A549 (cell line): ENCODE measurements around the gene SLC6A14. TPM values are rescaled to one million over a fixed set of nuclear protein-coding genes. Genes with fewer than 3 reads are reported as not detected.

Source experiments
- ATAC-seq, 2 experiments: fragments of 200-7000 bp in 1 of 2; fragments of >200 bp in 1 of 2; cut with Nextera tagmentation in 1 of 2; cut with Tn5 transposase in 1 of 2; 3 replicates each; pipeline versions ENCODE4 v1.8.0 to v1.9.1; 2018 to 2020; ENCODE audit warnings: mild to moderate bottlenecking in 1 of 2, moderate library complexity in 1 of 2
- CTCF ChIA-PET: fragments of 300-600 bp; sonication (Branson Sonifier 250); formaldehyde crosslinking; extraction: SDS; loops from one replicate; lab custom pipeline; 2021; ENCODE audit warnings: antibody characterized with exemption, inconsistent platforms; lab: Yijun Ruan, JAX
- POLR2A ChIA-PET: fragments of 350-600 bp; formaldehyde crosslinking; extraction: SDS; loops from one replicate; lab custom pipeline; 2021; ENCODE audit warnings: antibody characterized with exemption, inconsistent platforms; lab: Yijun Ruan, JAX
- DNase-seq, 2 experiments: peaks; one replicate each; pipeline versions ENCODE4 v3.0.0 to v3.0.0-alpha.2; 2011 to 2016; ENCODE audit warnings: low read depth in 1 of 2, low spot score in 1 of 2
- FAIRE-seq: peaks from 2 replicates; lab custom pipeline; 2011; peaks lifted over from hg19 to GRCh38; lab: Jason Lieb, UNC
- H3K27ac ChIP-seq, 2 experiments: fragments of >200 bp; sonication (Bioruptor Twin); formaldehyde crosslinking; 3 replicates each; pipeline ENCODE4 v1.5.1; 2016 to 2017
- H3K4me1 ChIP-seq: fragments of >200 bp; sonication (Bioruptor Twin); formaldehyde crosslinking; 3 replicates; pipeline ENCODE4 v1.6.1; 2016
- H3K4me2 ChIP-seq: fragments of >200 bp; sonication (Bioruptor Twin); formaldehyde crosslinking; 3 replicates; pipeline ENCODE4 v1.6.1; 2016
- H3K4me3 ChIP-seq: fragments of >200 bp; sonication (Bioruptor Twin); formaldehyde crosslinking; 3 replicates; pipeline ENCODE4 v1.5.1; 2016
- H3K9me3 ChIP-seq: fragments of >200 bp; sonication (Bioruptor Twin); formaldehyde crosslinking; 3 replicates; pipeline ENCODE4 v1.6.1; 2016
- ATOH8 ChIP-seq: fragments of 250-450 bp; sonication (Bioruptor Pico); IDR thresholded peaks from 2 replicates; pipeline ENCODE4 v1.5.0; 2020; ENCODE audit warnings: low read depth, mild to moderate bottlenecking, moderate library complexity
- BCL3 ChIP-seq: fragments of >200 bp; sonication (Bioruptor Twin); formaldehyde crosslinking; IDR thresholded peaks from 3 replicates; pipeline ENCODE4 v1.6.1; 2016
- BHLHE40 ChIP-seq: IDR thresholded peaks from 2 replicates; pipeline ENCODE4 v1.6.1; 2012; ENCODE audit warnings: low read depth, low read length, inconsistent platforms
- CBX2 ChIP-seq: fragments of 200-600 bp; sonication (generic); IDR thresholded peaks from 2 replicates; pipeline ENCODE4 v1.6.1; 2016; ENCODE audit warnings: low read depth, mild to moderate bottlenecking, borderline replicate concordance
- CBX8 ChIP-seq: fragments of 200-600 bp; sonication (generic); IDR thresholded peaks from 2 replicates; pipeline ENCODE4 v1.6.1; 2016
- EHF ChIP-seq: fragments of 250-450 bp; sonication (Bioruptor Pico); IDR thresholded peaks from 2 replicates; pipeline ENCODE4 v1.5.0; 2020; ENCODE audit warnings: mild to moderate bottlenecking
- EHMT2 ChIP-seq: fragments of 200-600 bp; sonication (generic); IDR thresholded peaks from 2 replicates; pipeline ENCODE4 v1.6.1; 2016; ENCODE audit warnings: antibody characterized with exemption, low read depth, mild to moderate bottlenecking, moderate library complexity
- ELK1 ChIP-seq: fragments of 150-350 bp; IDR thresholded peaks from 2 replicates; pipeline ENCODE4 v1.6.1; 2014; ENCODE audit warnings: low read depth, mild to moderate bottlenecking, low read length
- EP300 ChIP-seq, 2 experiments: fragments of >200 bp; sonication (Bioruptor Twin); formaldehyde crosslinking; IDR thresholded peaks; 2 replicates in 1 of 2; 3 replicates in 1 of 2; pipeline ENCODE4 v1.6.1; 2016 to 2017
- ESRRA ChIP-seq: fragments of 150-350 bp; IDR thresholded peaks from 2 replicates; pipeline ENCODE4 v1.6.1; 2014; ENCODE audit warnings: mild to moderate bottlenecking, low read length, borderline replicate concordance
- HDAC2 ChIP-seq: fragments of 200-600 bp; sonication (generic); IDR thresholded peaks from 2 replicates; pipeline ENCODE4 v1.6.1; 2016
- JUN ChIP-seq, 2 experiments: fragments of >200 bp; sonication (Bioruptor Twin); formaldehyde crosslinking; IDR thresholded peaks; 2 replicates in 1 of 2; 3 replicates in 1 of 2; pipeline ENCODE4 v1.6.1; 2016 to 2017
- KDM5A ChIP-seq: fragments of 200-600 bp; sonication (generic); IDR thresholded peaks from 2 replicates; pipeline ENCODE4 v1.6.1; 2016; ENCODE audit warnings: antibody characterized with exemption, mild to moderate bottlenecking
- MAFK ChIP-seq: fragments of 450-650 bp; IDR thresholded peaks from 2 replicates; pipeline ENCODE4 v1.6.1; 2014; ENCODE audit not compliant: partially characterized antibody
- NR3C1 ChIP-seq: fragments of >200 bp; sonication (Bioruptor Twin); formaldehyde crosslinking; IDR thresholded peaks from 3 replicates; pipeline ENCODE4 v1.6.1; 2017
- PHF8 ChIP-seq: fragments of 200-600 bp; sonication (generic); IDR thresholded peaks from 2 replicates; pipeline ENCODE4 v1.6.1; 2016; ENCODE audit warnings: low read depth, mild to moderate bottlenecking, antibody characterized with exemption, moderate library complexity, borderline replicate concordance
- POLR2A ChIP-seq: IDR thresholded peaks from 2 replicates; pipeline ENCODE4 v1.6.1; 2012; ENCODE audit warnings: mild to moderate bottlenecking, low read length
- POLR2AphosphoS2 ChIP-seq: conservative IDR thresholded peaks from 2 replicates; pipeline ENCODE4 v1.6.1; 2012; ENCODE audit warnings: low read length, improper control_type of control experiment, inconsistent platforms
- RARB ChIP-seq: fragments of 250-450 bp; sonication (Bioruptor Pico); IDR thresholded peaks from 2 replicates; pipeline ENCODE4 v1.8.0; 2021; ENCODE audit warnings: mild to moderate bottlenecking, moderate library complexity
- TP53 ChIP-seq: fragments of 250-450 bp; sonication (Bioruptor Pico); IDR thresholded peaks from 2 replicates; pipeline ENCODE4 v1.5.0; 2021; ENCODE audit warnings: mild to moderate bottlenecking, moderate library complexity
- ZNF302 ChIP-seq: fragments of 250-450 bp; sonication (Bioruptor Pico); IDR thresholded peaks from 2 replicates; pipeline ENCODE4 v1.9.0; 2021; ENCODE audit warnings: inconsistent platforms, mild to moderate bottlenecking, moderate library complexity
- ZSCAN20 ChIP-seq: fragments of 250-450 bp; sonication (Bioruptor Pico); IDR thresholded peaks from 2 replicates; pipeline ENCODE4 v1.8.0; 2022; ENCODE audit warnings: mild to moderate bottlenecking, moderate library complexity
- WGBS: methylation state at CpG from one replicate; pipeline ENCODE4 v1.1.6; 2017; ENCODE audit errors: missing lambda C conversion rate; 5-methylcytosine and 5-hydroxymethylcytosine counted together
- polyA plus RNA-seq, 4 experiments: library from polyadenylated mRNA; depleted of rRNA in 3 of 4; stranded (reverse); fragments of >200 nt; fragmentation: RNase III in 1 of 4; extraction: RNeasy Plus Mini Kit Qiagen cat#74134 plus additional on column Dnase treatment in 1 of 4; gene quantifications; 2 replicates in 3 of 4; 3 replicates in 1 of 4; pipeline ENCODE4 v1.2.3, GENCODE V29; 2011 to 2017

Gene SLC6A14
- polyA plus RNA-seq, 2 of the 4 experiments (the other 2 are of a cell fraction): 0.26 TPM; not detected in 1

GRCh38 chrX:116395752-116396151 is 40.7 kb upstream of the SLC6A14 start:
- DNase-seq: no peak
- no peaks in the 10 kb centered on the region for H3K9me3 ChIP-seq
- no peak for FAIRE-seq
- no peak for ATAC-seq
- WGBS: 61% methylated on average over 2 of the region's 7 CpGs
- no peak overlapping the region for H3K4me3 ChIP-seq
- ChIA-PET POLR2A (no interaction called here), CTCF (no interaction called here)
- no peak overlapping the region for H3K4me2 ChIP-seq
- H3K4me1 ChIP-seq: no peaks in the 10 kb centered on the region
- TF ChIP-seq ZNF302 (no peak), BHLHE40 (no peak), POLR2A (no peak), EP300 (IDR thresholded peaks at IDR 0.05) (no peak), JUN (IDR thresholded peaks at IDR 0.05) (no peak), POLR2AphosphoS2 (no peak)
- H3K27ac ChIP-seq: no peak overlapping the region

GRCh38 chrX:116399681-116400080 is 36.7 kb upstream of the SLC6A14 start:
- ATAC-seq: no peak
- Histone ChIP-seq H3K9me3 (no peaks in the 10 kb centered on the region), H3K4me1 (no peaks in the 10 kb centered on the region), H3K4me3 (no peak overlapping the region), H3K27ac (no peak overlapping the region), H3K4me2 (no peak overlapping the region)
- no peak for DNase-seq
- FAIRE-seq: no peak
- POLR2A ChIA-PET: no interaction called here
- CTCF ChIA-PET: interaction anchor here (0.7 kb wide), 1 partner anchor 12 kb away, joined by 3 read pairs; no protein-coding TSS in a partner anchor
- no peak for TF ChIP-seq ZSCAN20 (CRISPR knock-in tag)
- TF ChIP-seq MAFK: peak; percentile 13
- no peak for TF ChIP-seq PHF8

- no peak for ATAC-seq
- Histone ChIP-seq H3K27ac (no peak overlapping the region), H3K4me2 (no peak overlapping the region), H3K9me3 (0 out of 3 replicates have a peak, but pooled peaks cover 3% of the 10 kb centered on the region), H3K4me1 (no peaks in the 10 kb centered on the region), H3K4me3 (no peak overlapping the region)
- no peak for TF ChIP-seq KDM5A
- TF ChIP-seq BHLHE40: no peak
- no peak for TF ChIP-seq EHF (CRISPR knock-in tag)
- TF ChIP-seq CBX8: no peak
- no peak for TF ChIP-seq ELK1
- TF ChIP-seq ATOH8 (CRISPR knock-in tag): no peak
- no peak for TF ChIP-seq MAFK
- TF ChIP-seq HDAC2: no peak
- TF ChIP-seq CBX2: no peak
- no peak for TF ChIP-seq NR3C1
- no peak for TF ChIP-seq ESRRA
- TF ChIP-seq RARB (CRISPR knock-in tag): no peak
- no peak for TF ChIP-seq BCL3
- TF ChIP-seq EHMT2: no peak
- no peak for TF ChIP-seq TP53 (CRISPR knock-in tag)
- ChIA-PET CTCF (no interaction called here), POLR2A (no interaction called here)
- DNase-seq: no peak
- 19% methylated on average over 2 of the region's 2 CpGs for WGBS
- peak; percentile 49 for FAIRE-seq
These were observed 27.2 kb upstream of the SLC6A14 start for GRCh38 chrX:116409219-116409618.
